ENCODE data around the gene BMPR2. TPM values are rescaled to one million over a fixed set of nuclear protein-coding genes. Genes with fewer than 3 reads are reported as not detected.
"Not testable (repeated sequence)": the region's sequence is repeated elsewhere in the genome, so short reads cannot be mapped to it uniquely, and the experiment has no call there.

BMPR2 gene
- total and polyA plus RNA-seq, 2 experiments from 2014 or later, result 12.5 to 42.2 TPM

DNA sequence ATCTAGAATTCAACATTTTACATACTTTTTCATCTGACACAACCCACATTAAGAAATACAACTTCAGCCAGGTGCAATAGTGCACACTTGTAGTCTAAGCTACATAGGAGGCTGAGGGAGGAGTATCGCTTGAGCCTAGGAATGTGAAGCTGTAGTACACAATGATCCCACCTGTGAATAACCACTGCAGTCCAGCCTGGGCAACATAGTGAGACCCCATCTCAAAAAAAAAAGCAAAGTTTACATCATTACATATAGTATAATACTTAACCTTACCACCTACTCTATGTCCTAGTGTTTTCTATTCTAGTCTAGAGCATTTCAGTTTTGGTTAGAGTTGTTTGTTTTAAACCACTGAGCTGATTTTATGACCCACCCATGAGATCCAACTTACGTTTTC lies 172.1 kb downstream of the BMPR2 start:
- Histone ChIP-seq H3K4me3 (no peak overlapping the region), H3K4me2 (no peak overlapping the region), H3K4me1 (ENCODE audit: insufficient read depth) (no peaks in the 10 kb centered on the region), H2AFZ (no peak overlapping the region), H3K27ac (no peak overlapping the region), H3K36me3 (replicated peaks; ENCODE audit: insufficient read depth, low read depth) (no peaks in the 10 kb centered on the region), H4K20me1 (ENCODE audit: insufficient read depth, poor library complexity, severe bottlenecking) (no peaks in the 10 kb centered on the region), H3K27me3 (no peaks in the 10 kb centered on the region), H3K9me3 (ENCODE audit: low read depth) (no peaks in the 10 kb centered on the region), H3K9me2 (replicated peaks; ENCODE audit: insufficient read depth) (no peaks in the 10 kb centered on the region), H3K79me2 (no peaks in the 10 kb centered on the region)
- 78% methylated on average over 2 of the region's 2 CpGs for WGBS (ENCODE audit: low lambda C conversion rate, missing lambda C conversion rate)
- TF ChIP-seq, protein P1, sequence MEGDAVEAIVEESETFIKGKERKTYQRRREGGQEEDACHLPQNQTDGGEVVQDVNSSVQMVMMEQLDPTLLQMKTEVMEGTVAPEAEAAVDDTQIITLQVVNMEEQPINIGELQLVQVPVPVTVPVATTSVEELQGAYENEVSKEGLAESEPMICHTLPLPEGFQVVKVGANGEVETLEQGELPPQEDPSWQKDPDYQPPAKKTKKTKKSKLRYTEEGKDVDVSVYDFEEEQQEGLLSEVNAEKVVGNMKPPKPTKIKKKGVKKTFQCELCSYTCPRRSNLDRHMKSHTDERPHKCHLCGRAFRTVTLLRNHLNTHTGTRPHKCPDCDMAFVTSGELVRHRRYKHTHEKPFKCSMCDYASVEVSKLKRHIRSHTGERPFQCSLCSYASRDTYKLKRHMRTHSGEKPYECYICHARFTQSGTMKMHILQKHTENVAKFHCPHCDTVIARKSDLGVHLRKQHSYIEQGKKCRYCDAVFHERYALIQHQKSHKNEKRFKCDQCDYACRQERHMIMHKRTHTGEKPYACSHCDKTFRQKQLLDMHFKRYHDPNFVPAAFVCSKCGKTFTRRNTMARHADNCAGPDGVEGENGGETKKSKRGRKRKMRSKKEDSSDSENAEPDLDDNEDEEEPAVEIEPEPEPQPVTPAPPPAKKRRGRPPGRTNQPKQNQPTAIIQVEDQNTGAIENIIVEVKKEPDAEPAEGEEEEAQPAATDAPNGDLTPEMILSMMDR (IDR thresholded peaks at IDR 0.05; ENCODE audit: poor library complexity), result no peak
- TF ChIP-seq EZH2 (IDR thresholded peaks at IDR 0.05; ENCODE audit: borderline replicate concordance) (no peak), EZH2phosphoT487 (IDR thresholded peaks at IDR 0.05; ENCODE audit: low read depth, severe bottlenecking, unreplicated experiment) (no peak)
- no peak for DNase-seq (ENCODE audit: low spot score)

DNA sequence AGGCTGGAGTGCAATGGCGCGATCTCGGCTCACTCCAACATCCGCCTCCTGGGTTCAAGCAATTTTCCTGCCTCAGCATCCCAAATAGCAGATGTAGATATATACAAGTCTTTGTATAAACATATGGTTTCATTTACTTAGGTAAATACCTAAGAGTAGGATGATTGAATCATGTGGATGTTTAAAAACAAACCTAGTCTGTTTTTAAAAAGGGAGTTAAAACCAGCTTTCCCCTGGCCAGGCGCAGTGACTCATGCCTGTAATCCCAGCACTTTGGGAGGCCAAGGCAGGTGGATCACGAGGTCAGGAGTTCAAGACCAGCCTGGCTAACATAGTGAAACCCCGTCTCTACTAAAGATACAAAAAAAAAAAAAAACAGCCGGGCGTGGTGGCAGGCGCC lies 174.9 kb downstream of the BMPR2 start:
- not testable (repeated sequence) for H3K9me2 ChIP-seq (replicated peaks; ENCODE audit: insufficient read depth); DNase-seq (ENCODE audit: low spot score); H3K27ac ChIP-seq; H3K4me1 ChIP-seq (ENCODE audit: insufficient read depth); H3K4me2 ChIP-seq; H4K20me1 ChIP-seq (ENCODE audit: insufficient read depth, poor library complexity, severe bottlenecking); H2AFZ ChIP-seq; H3K79me2 ChIP-seq; H3K4me3 ChIP-seq; H3K36me3 ChIP-seq (replicated peaks; ENCODE audit: insufficient read depth, low read depth); H3K27me3 ChIP-seq; H3K9me3 ChIP-seq (ENCODE audit: low read depth)
- WGBS (ENCODE audit: low lambda C conversion rate, missing lambda C conversion rate), result 72% methylated on average over 10 of the region's 10 CpGs

DNA sequence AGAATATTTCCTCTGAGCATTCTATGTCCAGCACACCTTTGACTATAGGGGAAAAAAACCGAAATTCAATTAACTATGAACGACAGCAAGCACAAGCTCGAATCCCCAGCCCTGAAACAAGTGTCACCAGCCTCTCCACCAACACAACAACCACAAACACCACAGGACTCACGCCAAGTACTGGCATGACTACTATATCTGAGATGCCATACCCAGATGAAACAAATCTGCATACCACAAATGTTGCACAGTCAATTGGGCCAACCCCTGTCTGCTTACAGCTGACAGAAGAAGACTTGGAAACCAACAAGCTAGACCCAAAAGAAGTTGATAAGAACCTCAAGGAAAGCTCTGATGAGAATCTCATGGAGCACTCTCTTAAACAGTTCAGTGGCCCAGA lies 179.2 kb downstream of the BMPR2 start:
- WGBS (ENCODE audit: low lambda C conversion rate, missing lambda C conversion rate), result 98% methylated on average over 4 of the region's 4 CpGs
- Histone ChIP-seq H3K4me3 (no peak overlapping the region), H2AFZ (no peak overlapping the region), H3K27me3 (no peaks in the 10 kb centered on the region), H4K20me1 (ENCODE audit: insufficient read depth, poor library complexity, severe bottlenecking) (no peaks in the 10 kb centered on the region), H3K9me3 (ENCODE audit: low read depth) (no peaks in the 10 kb centered on the region), H3K4me2 (no peak overlapping the region), H3K27ac (no peak overlapping the region), H3K79me2 (no peaks in the 10 kb centered on the region), H3K36me3 (replicated peaks; ENCODE audit: insufficient read depth, low read depth) (no peaks in the 10 kb centered on the region), H3K4me1 (ENCODE audit: insufficient read depth) (no peaks in the 10 kb centered on the region), H3K9me2 (replicated peaks; ENCODE audit: insufficient read depth) (no peaks in the 10 kb centered on the region)
- DNase-seq (ENCODE audit: low spot score), result no peak
- no peak for TF ChIP-seq EZH2phosphoT487 (IDR thresholded peaks at IDR 0.05; ENCODE audit: low read depth, severe bottlenecking, unreplicated experiment)

DNA sequence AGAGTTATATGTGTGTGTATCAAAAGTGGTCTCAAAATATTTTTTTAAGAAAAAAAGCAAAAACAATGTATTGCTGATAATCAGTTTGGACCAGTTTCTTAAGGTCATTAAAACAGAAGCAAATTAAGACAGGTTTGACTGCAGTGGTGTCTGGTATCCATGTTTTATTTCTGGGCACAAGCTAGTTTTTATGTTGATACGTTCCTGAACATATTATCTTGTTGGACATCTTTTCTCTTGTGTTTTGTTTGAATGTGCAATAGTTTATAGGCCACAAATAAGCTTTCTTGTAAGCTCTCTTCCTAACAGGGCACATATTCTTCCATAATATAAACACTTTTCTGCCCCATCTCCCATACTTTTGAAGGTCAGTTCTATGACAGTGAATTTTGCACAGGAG lies 184.1 kb downstream of the BMPR2 start:
- H3K4me3 ChIP-seq, result no peak overlapping the region
- H3K36me3 ChIP-seq (replicated peaks; ENCODE audit: insufficient read depth, low read depth), result no peaks in the 10 kb centered on the region
- H3K27ac ChIP-seq, result no peak overlapping the region
- no peaks in the 10 kb centered on the region for H3K9me2 ChIP-seq (replicated peaks; ENCODE audit: insufficient read depth)
- H4K20me1 ChIP-seq (ENCODE audit: insufficient read depth, poor library complexity, severe bottlenecking), result no peaks in the 10 kb centered on the region
- H2AFZ ChIP-seq, result no peak overlapping the region
- no peak for DNase-seq (ENCODE audit: low spot score)
- 52% methylated on average over 1 of the region's 1 CpG for WGBS (ENCODE audit: low lambda C conversion rate, missing lambda C conversion rate)
- H3K27me3 ChIP-seq, result no peaks in the 10 kb centered on the region
- H3K4me1 ChIP-seq (ENCODE audit: insufficient read depth), result no peaks in the 10 kb centered on the region
- TF ChIP-seq EZH2 (IDR thresholded peaks at IDR 0.05; ENCODE audit: borderline replicate concordance) (no peak), EZH2phosphoT487 (IDR thresholded peaks at IDR 0.05; ENCODE audit: low read depth, severe bottlenecking, unreplicated experiment) (no peak)
- TF ChIP-seq, protein P1 (IDR thresholded peaks at IDR 0.05; ENCODE audit: poor library complexity), result no peak
- no peaks in the 10 kb centered on the region for H3K79me2 ChIP-seq
- H3K4me2 ChIP-seq, result no peak overlapping the region
- no peaks in the 10 kb centered on the region for H3K9me3 ChIP-seq (ENCODE audit: low read depth)

All from hepatocyte (in vitro differentiated cells).